SK-N-SH treated with all-trans-retinoic acid at 6 μM for 48 hours (cell line): ENCODE results near the gene PIGU.

Source experiments
- ATAC-seq: fragments of 200-7000 bp; cut with Tn5 transposase; 3 replicates; pipeline ENCODE4 v1.9.1; 2020; ENCODE audit warnings: mild to moderate bottlenecking, moderate library complexity
- ARNTL ChIP-seq: fragments of 450-650 bp; formaldehyde crosslinking; IDR thresholded peaks from 2 replicates; pipeline ENCODE4 v1.5.0; 2020; ENCODE audit warnings: low read depth, mild to moderate bottlenecking, moderate library complexity, borderline replicate concordance
- BACH2 ChIP-seq: fragments of 250-450 bp; sonication (Bioruptor Pico); IDR thresholded peaks from 2 replicates; pipeline ENCODE4 v1.9.0; 2021; ENCODE audit warnings: mild to moderate bottlenecking, borderline replicate concordance
- CREB5 ChIP-seq: fragments of 250-450 bp; sonication (Bioruptor Pico); IDR thresholded peaks from 2 replicates; pipeline ENCODE4 v1.5.1; 2020; ENCODE audit warnings: low read depth, mild to moderate bottlenecking, moderate library complexity
- CSRNP3 ChIP-seq: fragments of 250-450 bp; sonication (Bioruptor Pico); IDR thresholded peaks from 2 replicates; pipeline ENCODE4 v1.5.1; 2021; ENCODE audit warnings: mild to moderate bottlenecking, moderate library complexity
- GLIS3 ChIP-seq: fragments of 250-450 bp; sonication (Bioruptor Pico); IDR thresholded peaks from 2 replicates; pipeline ENCODE4 v1.5.0; 2020; ENCODE audit warnings: mild to moderate bottlenecking, moderate library complexity
- ISL1 ChIP-seq: fragments of 250-450 bp; sonication (Bioruptor Pico); IDR thresholded peaks from 2 replicates; pipeline ENCODE4 v2.1.2; 2022; ENCODE audit warnings: mild to moderate bottlenecking, moderate library complexity
- OSR1 ChIP-seq: fragments of 250-450 bp; sonication (Bioruptor Pico); IDR thresholded peaks from 2 replicates; pipeline ENCODE4 v1.8.0; 2022; ENCODE audit warnings: moderate library complexity, mild to moderate bottlenecking, inconsistent platforms
- PATZ1 ChIP-seq: fragments of 250-450 bp; sonication (Bioruptor Pico); IDR thresholded peaks from 2 replicates; pipeline ENCODE4 v1.8.0; 2020; ENCODE audit warnings: mild to moderate bottlenecking, moderate library complexity, borderline replicate concordance
- PPARA ChIP-seq: fragments of 250-450 bp; sonication (Bioruptor Pico); IDR thresholded peaks from 2 replicates; pipeline ENCODE4 v1.5.0; 2020; ENCODE audit warnings: mild to moderate bottlenecking, borderline replicate concordance
- RARB ChIP-seq: fragments of 250-450 bp; sonication (Bioruptor Pico); IDR thresholded peaks from 2 replicates; pipeline ENCODE4 v1.8.0; 2021; ENCODE audit warnings: mild to moderate bottlenecking, moderate library complexity
- SNAI2 ChIP-seq: fragments of 250-450 bp; sonication (Bioruptor Pico); IDR thresholded peaks from 2 replicates; pipeline ENCODE4 v1.5.0; 2020; ENCODE audit warnings: mild to moderate bottlenecking, moderate library complexity
- TCF4 ChIP-seq: fragments of 250-450 bp; sonication (Bioruptor Pico); IDR thresholded peaks from 2 replicates; pipeline ENCODE4 v1.8.0; 2021; ENCODE audit warnings: mild to moderate bottlenecking, moderate library complexity, borderline replicate concordance
- TOX ChIP-seq: fragments of 250-450 bp; sonication (Bioruptor Pico); IDR thresholded peaks from 2 replicates; pipeline ENCODE4 v1.8.0; 2021; ENCODE audit warnings: mild to moderate bottlenecking, moderate library complexity, borderline replicate concordance
- ZFP3 ChIP-seq: fragments of 250-450 bp; sonication (Bioruptor Pico); IDR thresholded peaks from 2 replicates; pipeline ENCODE4 v1.5.0; 2020; ENCODE audit warnings: mild to moderate bottlenecking, moderate library complexity
- ZFP30 ChIP-seq: fragments of 450-650 bp; formaldehyde crosslinking; IDR thresholded peaks from 2 replicates; pipeline ENCODE4 v1.5.0; 2022; ENCODE audit warnings: mild to moderate bottlenecking, moderate library complexity
- ZNF565 ChIP-seq: fragments of 450-650 bp; formaldehyde crosslinking; conservative IDR thresholded peaks from 2 replicates; pipeline ENCODE4 v1.5.0; 2020; ENCODE audit warnings: low read depth, mild to moderate bottlenecking, moderate library complexity
- ZNF70 ChIP-seq: fragments of 450-650 bp; formaldehyde crosslinking; IDR thresholded peaks from 2 replicates; pipeline ENCODE4 v1.5.0; 2020; ENCODE audit warnings: mild to moderate bottlenecking, moderate library complexity
- ZNF8 ChIP-seq: fragments of 450-650 bp; formaldehyde crosslinking; IDR thresholded peaks from 2 replicates; pipeline ENCODE4 v1.5.0; 2020; ENCODE audit warnings: mild to moderate bottlenecking, moderate library complexity
- TF ChIP-seq, protein P1 (sequence below): fragments of 250-450 bp; sonication (Bioruptor Pico); IDR thresholded peaks from 2 replicates; pipeline ENCODE4 v1.5.0; 2020; ENCODE audit warnings: mild to moderate bottlenecking, moderate library complexity
- TF ChIP-seq, protein P2 (sequence below): fragments of 250-450 bp; sonication (Bioruptor Pico); IDR thresholded peaks from 2 replicates; pipeline ENCODE4 v1.8.0; 2021; ENCODE audit warnings: low read depth, mild to moderate bottlenecking, moderate library complexity, borderline replicate concordance

PIGU gene

DNA sequence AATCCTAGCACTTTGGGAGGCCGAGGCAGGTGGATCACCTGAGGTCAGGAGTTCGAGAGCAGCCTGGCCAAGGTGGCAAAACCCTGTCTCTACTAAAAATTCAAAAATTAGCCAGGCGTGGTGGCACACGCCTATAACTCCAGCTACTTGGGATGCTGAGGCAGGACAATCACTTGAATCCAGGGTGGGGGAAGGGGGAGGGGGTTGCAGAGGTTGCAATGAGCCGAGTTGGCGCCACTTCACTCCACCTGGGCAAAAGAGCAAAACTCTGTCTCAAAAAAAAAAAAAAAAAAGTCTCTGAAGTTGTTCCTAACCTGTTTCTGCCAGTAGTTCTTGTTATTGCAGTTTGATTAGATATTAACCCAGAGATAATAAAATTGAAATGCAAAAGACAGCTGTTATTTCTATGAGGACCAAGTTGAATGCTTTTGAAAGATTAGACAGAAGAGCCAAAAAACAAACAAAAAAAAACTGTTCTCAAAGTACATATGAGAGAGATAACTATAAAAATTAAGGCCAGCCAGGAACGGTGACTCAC lies 22.6 kb downstream of the PIGU start:
- ATAC-seq = no peak
- TF ChIP-seq TOX (no peak), TCF4 (no peak), CREB5 (CRISPR knock-in tag) (no peak), BACH2 (CRISPR knock-in tag) (no peak), SNAI2 (CRISPR knock-in tag) (no peak), RARB (CRISPR knock-in tag) (no peak), ZFP30 (no peak), PPARA (CRISPR knock-in tag) (no peak), ZNF8 (no peak), ZNF70 (CRISPR knock-in tag) (no peak), ZNF565 (CRISPR knock-in tag) (no peak)
- TF ChIP-seq, all 23 proteins: peak for 0

DNA sequence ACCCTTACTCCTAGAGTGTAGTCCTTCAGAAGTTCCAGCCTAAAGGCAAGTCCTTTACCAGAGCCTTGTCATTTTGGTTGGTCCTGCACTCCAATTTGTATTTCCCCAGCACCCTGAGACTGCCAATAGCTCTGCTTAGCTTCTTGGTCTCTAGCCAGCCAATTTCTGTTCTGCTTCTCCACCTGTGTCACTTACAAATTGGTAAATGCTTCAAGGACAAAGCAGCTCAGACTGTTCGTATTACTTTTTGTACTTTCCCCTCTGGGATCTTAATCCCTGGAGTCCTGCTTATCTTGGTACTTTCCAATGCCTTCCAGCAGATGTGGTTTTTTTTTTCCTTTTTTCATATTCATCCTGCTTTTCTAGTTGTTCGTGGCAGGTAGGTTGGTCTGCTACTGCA lies 25.7 kb downstream of the PIGU start:
- TF ChIP-seq, protein P1, sequence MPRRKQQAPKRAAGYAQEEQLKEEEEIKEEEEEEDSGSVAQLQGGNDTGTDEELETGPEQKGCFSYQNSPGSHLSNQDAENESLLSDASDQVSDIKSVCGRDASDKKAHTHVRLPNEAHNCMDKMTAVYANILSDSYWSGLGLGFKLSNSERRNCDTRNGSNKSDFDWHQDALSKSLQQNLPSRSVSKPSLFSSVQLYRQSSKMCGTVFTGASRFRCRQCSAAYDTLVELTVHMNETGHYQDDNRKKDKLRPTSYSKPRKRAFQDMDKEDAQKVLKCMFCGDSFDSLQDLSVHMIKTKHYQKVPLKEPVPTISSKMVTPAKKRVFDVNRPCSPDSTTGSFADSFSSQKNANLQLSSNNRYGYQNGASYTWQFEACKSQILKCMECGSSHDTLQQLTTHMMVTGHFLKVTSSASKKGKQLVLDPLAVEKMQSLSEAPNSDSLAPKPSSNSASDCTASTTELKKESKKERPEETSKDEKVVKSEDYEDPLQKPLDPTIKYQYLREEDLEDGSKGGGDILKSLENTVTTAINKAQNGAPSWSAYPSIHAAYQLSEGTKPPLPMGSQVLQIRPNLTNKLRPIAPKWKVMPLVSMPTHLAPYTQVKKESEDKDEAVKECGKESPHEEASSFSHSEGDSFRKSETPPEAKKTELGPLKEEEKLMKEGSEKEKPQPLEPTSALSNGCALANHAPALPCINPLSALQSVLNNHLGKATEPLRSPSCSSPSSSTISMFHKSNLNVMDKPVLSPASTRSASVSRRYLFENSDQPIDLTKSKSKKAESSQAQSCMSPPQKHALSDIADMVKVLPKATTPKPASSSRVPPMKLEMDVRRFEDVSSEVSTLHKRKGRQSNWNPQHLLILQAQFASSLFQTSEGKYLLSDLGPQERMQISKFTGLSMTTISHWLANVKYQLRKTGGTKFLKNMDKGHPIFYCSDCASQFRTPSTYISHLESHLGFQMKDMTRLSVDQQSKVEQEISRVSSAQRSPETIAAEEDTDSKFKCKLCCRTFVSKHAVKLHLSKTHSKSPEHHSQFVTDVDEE (CRISPR knock-in tag) = no peak
- no peak for TF ChIP-seq PPARA (CRISPR knock-in tag)
- ATAC-seq = no peak

- TF ChIP-seq CSRNP3 (no peak), ZNF8 (no peak), ISL1 (CRISPR knock-in tag) (no peak), CREB5 (CRISPR knock-in tag) (no peak), BACH2 (CRISPR knock-in tag) (no peak), ARNTL (CRISPR knock-in tag) (no peak), OSR1 (no peak), ZFP30 (no peak), PATZ1 (CRISPR knock-in tag) (no peak), TCF4 (no peak), ZFP3 (CRISPR knock-in tag) (no peak)
- ATAC-seq = no peak
Measured at GRCh38 chr20:34647737-34648136, 29.2 kb downstream of the PIGU start.

DNA sequence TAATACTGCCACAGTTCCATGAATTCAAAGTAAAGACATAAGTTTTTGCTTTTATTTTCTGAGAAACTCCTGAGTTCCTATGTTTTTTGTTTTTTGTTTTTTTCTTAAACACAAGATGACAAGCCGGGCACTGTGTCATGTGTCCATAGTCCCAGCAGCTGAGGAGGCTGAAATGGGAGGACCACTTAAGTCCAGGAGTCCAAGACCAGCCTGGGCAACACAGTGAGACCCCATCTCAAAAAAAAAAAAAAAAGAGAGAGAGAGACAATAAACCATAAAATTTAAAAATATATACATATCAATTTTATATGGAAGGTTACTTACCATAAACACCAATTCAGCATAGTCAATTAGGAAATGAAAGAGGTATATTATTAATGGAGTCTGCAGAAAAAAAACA lies 31.9 kb downstream of the PIGU start:
- no peak for ATAC-seq

More for the DNA sequence above, 31.9 kb downstream of the PIGU start:
- TF ChIP-seq CSRNP3 (no peak), ARNTL (CRISPR knock-in tag) (no peak), PATZ1 (CRISPR knock-in tag) (no peak), ZNF8 (no peak), SNAI2 (CRISPR knock-in tag) (no peak), GLIS3 (no peak)
- TF ChIP-seq, protein P2, sequence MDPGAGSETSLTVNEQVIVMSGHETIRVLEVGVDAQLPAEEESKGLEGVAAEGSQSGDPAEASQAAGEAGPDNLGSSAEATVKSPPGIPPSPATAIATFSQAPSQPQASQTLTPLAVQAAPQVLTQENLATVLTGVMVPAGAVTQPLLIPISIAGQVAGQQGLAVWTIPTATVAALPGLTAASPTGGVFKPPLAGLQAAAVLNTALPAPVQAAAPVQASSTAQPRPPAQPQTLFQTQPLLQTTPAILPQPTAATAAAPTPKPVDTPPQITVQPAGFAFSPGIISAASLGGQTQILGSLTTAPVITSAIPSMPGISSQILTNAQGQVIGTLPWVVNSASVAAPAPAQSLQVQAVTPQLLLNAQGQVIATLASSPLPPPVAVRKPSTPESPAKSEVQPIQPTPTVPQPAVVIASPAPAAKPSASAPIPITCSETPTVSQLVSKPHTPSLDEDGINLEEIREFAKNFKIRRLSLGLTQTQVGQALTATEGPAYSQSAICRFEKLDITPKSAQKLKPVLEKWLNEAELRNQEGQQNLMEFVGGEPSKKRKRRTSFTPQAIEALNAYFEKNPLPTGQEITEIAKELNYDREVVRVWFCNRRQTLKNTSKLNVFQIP (CRISPR knock-in tag) = no peak
- TF ChIP-seq, all 23 proteins: peak for 0
